Measurements from ENCODE around the gene SEC22C. TPM values are rescaled to one million over a fixed set of nuclear protein-coding genes. Genes with fewer than 3 reads are reported as not detected.
A peak's percentile ranks its signal among the peaks of the same experiment; 100 is the strongest.

SEC22C gene, protein sequence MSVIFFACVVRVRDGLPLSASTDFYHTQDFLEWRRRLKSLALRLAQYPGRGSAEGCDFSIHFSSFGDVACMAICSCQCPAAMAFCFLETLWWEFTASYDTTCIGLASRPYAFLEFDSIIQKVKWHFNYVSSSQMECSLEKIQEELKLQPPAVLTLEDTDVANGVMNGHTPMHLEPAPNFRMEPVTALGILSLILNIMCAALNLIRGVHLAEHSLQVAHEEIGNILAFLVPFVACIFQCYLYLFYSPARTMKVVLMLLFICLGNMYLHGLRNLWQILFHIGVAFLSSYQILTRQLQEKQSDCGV
- 49.2 TPM for polyA plus RNA-seq
- long read RNA-seq, donor 1, partial matches to known transcripts = 0 of 2 reads
- long read RNA-seq, donor 1, other reads (novel, unspliced or antisense) = 0 of 2 reads
- long read RNA-seq, donor 2, transcript SEC22C-202 (7 exons, 1,608 nt) = major isoform, 6 of 93 reads
- long read RNA-seq, donor 2, partial matches to known transcripts = 79 of 93 reads
- long read RNA-seq, donor 2, other reads (novel, unspliced or antisense) = 5 of 93 reads
- long read RNA-seq, donor 3 = 0 reads
- long read RNA-seq, donor 4, partial matches to known transcripts = 9 of 19 reads
- long read RNA-seq, donor 4, other reads (novel, unspliced or antisense) = 9 of 19 reads
- long read RNA-seq, donor 5, partial matches to known transcripts = 0 of 5 reads
- long read RNA-seq, donor 5, other reads (novel, unspliced or antisense) = 0 of 5 reads
- long read RNA-seq, donor 6, partial matches to known transcripts = 17 of 31 reads
- long read RNA-seq, donor 6, other reads (novel, unspliced or antisense) = 12 of 31 reads
- long read RNA-seq, donor 7, partial matches to known transcripts = 32 of 50 reads
- long read RNA-seq, donor 7, other reads (novel, unspliced or antisense) = 17 of 50 reads
- long read RNA-seq, donor 8, full-length matches to known transcripts = 11 of 11 reads
- long read RNA-seq, donor 8, partial matches to known transcripts = 0 of 11 reads
- long read RNA-seq, donor 8, other reads (novel, unspliced or antisense) = 0 of 11 reads
- long read RNA-seq, donor 9, transcript SEC22C-202 (7 exons, 1,608 nt) = major isoform, 5 of 6 reads
- long read RNA-seq, donor 9, partial matches to known transcripts = 0 of 6 reads
- long read RNA-seq, donor 9, other reads (novel, unspliced or antisense) = 0 of 6 reads
- long read RNA-seq, donor 10, full-length matches to known transcripts = 4 of 9 reads
- long read RNA-seq, donor 10, partial matches to known transcripts = 0 of 9 reads
- long read RNA-seq, donor 10, other reads (novel, unspliced or antisense) = 5 of 9 reads
- long read RNA-seq, donor 11, partial matches to known transcripts = 94 of 97 reads
- long read RNA-seq, donor 11, other reads (novel, unspliced or antisense) = 0 of 97 reads

DNA sequence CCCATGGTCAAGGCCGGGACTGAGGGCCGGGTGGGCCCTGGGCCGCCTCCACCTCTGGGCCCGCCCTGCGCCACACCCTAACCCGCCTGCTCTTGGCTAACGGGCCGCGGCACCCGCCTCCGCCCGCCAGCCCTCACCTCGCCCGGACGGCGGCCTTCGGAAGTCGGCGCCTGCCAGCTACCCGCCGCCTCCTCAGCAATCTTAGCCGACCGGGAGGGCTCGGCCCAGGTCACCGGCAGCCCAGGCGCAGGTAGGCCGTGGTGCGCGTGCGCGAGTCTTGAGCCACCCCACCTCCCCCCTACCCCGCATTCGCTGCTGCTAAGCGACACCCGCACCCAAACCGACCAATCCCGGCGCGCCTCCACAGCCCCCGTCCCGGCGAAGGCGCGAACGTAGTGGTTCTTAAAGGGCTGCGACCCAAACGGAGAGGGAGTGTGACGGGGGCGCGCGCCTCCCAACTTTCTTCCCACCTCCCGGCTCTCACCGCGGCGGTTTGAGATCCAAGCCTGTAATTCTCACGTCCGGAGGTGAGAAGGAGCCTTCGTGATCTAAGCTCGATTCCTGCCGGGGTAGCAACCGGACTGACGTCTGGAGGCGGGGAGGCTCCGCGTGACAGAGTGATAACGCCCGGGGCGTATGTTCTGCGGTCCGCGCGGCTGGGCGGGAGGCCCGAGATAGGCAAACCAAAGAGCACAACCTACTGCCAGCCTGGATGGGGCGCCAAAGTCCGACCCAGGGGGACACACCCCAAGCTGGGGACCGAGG is at the start of gene SEC22C:
Gene SEC22C (minus strand): TSS at position 259 of the 765 bp plus-strand sequence. CDS start 12,921 bp downstream, outside the sequence.
- Histone ChIP-seq H3K4me3 (ENCODE audit: low read length) (peak within 1 kb of the TSS; percentile 71), H3K4me1 (ENCODE audit: control insufficient read depth, insufficient read depth, low read length) (peaks cover 6% of the 10 kb centered on the region), H3K27me3 (ENCODE audit: control insufficient read depth, insufficient read depth, low read length) (no peaks in the 10 kb centered on the region), H3K27ac (ENCODE audit: low read length) (peak within 1 kb of the TSS; percentile 97), H3K9me3 (ENCODE audit: control insufficient read depth, low read depth, low read length) (no peaks in the 10 kb centered on the region), H3K36me3 (ENCODE audit: control insufficient read depth, insufficient read depth, low read length) (no peaks in the 10 kb centered on the region)
- peak; percentile 95 to 99 for DNase-seq
- no CpG with 5 or more reads among the region's 77 CpGs for WGBS (ENCODE audit: insufficient coverage, low lambda C conversion rate)

GRCh38 chr3:42613462-42613861 is 31.7 kb upstream of the SEC22C start:
- no CpG with 5 or more reads among the region's 2 CpGs for WGBS (ENCODE audit: insufficient coverage, low lambda C conversion rate)
- no peaks in the 10 kb centered on the region for H3K9me3 ChIP-seq (ENCODE audit: control insufficient read depth, low read depth, low read length)
- H3K36me3 ChIP-seq (ENCODE audit: control insufficient read depth, insufficient read depth, low read length) = peaks cover 12% of the 10 kb centered on the region
- H3K4me1 ChIP-seq (ENCODE audit: control insufficient read depth, insufficient read depth, low read length) = no peaks in the 10 kb centered on the region
- no peaks in the 10 kb centered on the region for H3K27me3 ChIP-seq (ENCODE audit: control insufficient read depth, insufficient read depth, low read length)
- DNase-seq = no peak
- no peak overlapping the region for H3K4me3 ChIP-seq (ENCODE audit: low read length)
- no peak overlapping the region for H3K27ac ChIP-seq (ENCODE audit: low read length)

DNA sequence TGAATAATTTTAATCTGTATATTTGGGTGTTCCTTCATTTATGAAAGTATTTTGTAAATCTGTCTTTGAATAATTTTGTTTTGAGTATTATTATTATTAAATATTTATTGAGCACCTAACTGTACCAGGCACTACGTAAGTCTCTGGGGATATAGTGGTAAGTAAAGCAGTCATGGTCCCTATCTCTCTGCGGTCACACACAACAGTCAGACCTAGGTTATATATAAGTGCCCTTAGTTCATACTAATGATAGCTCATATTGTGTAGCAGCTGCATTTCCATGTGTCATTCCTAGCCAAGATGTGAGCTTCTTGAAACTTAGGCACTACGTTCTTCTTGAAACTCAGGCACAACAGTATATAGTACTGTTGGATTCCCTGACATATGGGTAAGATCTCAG is 31.2 kb upstream of the SEC22C start:
- no peak overlapping the region for H3K4me3 ChIP-seq (ENCODE audit: low read length)
- no peaks in the 10 kb centered on the region for H3K27me3 ChIP-seq (ENCODE audit: control insufficient read depth, insufficient read depth, low read length)
- H3K9me3 ChIP-seq (ENCODE audit: control insufficient read depth, low read depth, low read length) = no peaks in the 10 kb centered on the region
- no peak overlapping the region for H3K27ac ChIP-seq (ENCODE audit: low read length)
- no peaks in the 10 kb centered on the region for H3K4me1 ChIP-seq (ENCODE audit: control insufficient read depth, insufficient read depth, low read length)
- no peak for DNase-seq
- peaks cover 15% of the 10 kb centered on the region for H3K36me3 ChIP-seq (ENCODE audit: control insufficient read depth, insufficient read depth, low read length)
- no CpG with 5 or more reads among the region's 3 CpGs for WGBS (ENCODE audit: insufficient coverage, low lambda C conversion rate)

- H3K27ac ChIP-seq (ENCODE audit: low read length) = no peak overlapping the region
- peaks cover 15% of the 10 kb centered on the region for H3K36me3 ChIP-seq (ENCODE audit: control insufficient read depth, insufficient read depth, low read length)
- no peak overlapping the region for H3K4me3 ChIP-seq (ENCODE audit: low read length)
- no peaks in the 10 kb centered on the region for H3K27me3 ChIP-seq (ENCODE audit: control insufficient read depth, insufficient read depth, low read length)
- WGBS (ENCODE audit: insufficient coverage, low lambda C conversion rate) = 60% methylated on average over 1 of the region's 1 CpG
- no peaks in the 10 kb centered on the region for H3K4me1 ChIP-seq (ENCODE audit: control insufficient read depth, insufficient read depth, low read length)
- DNase-seq = no peak
- no peaks in the 10 kb centered on the region for H3K9me3 ChIP-seq (ENCODE audit: control insufficient read depth, low read depth, low read length)
These were observed 30.4 kb upstream of the SEC22C start for GRCh38 chr3:42612217-42612616.

- H3K9me3 ChIP-seq (ENCODE audit: control insufficient read depth, low read depth, low read length) = no peaks in the 10 kb centered on the region
- H3K36me3 ChIP-seq (ENCODE audit: control insufficient read depth, insufficient read depth, low read length) = peaks cover 17% of the 10 kb centered on the region
- whole genome bisulfite sequencing (ENCODE audit: insufficient coverage, low lambda C conversion rate) = no CpG with 5 or more reads among the region's 1 CpG
- no peak overlapping the region for H3K4me3 ChIP-seq (ENCODE audit: low read length)
- H3K4me1 ChIP-seq (ENCODE audit: control insufficient read depth, insufficient read depth, low read length) = no peaks in the 10 kb centered on the region
- no peaks in the 10 kb centered on the region for H3K27me3 ChIP-seq (ENCODE audit: control insufficient read depth, insufficient read depth, low read length)
- DNase-seq = no peak
- no peak overlapping the region for H3K27ac ChIP-seq (ENCODE audit: low read length)
These were observed 29.2 kb upstream of the SEC22C start for GRCh38 chr3:42610976-42611375.

DNA sequence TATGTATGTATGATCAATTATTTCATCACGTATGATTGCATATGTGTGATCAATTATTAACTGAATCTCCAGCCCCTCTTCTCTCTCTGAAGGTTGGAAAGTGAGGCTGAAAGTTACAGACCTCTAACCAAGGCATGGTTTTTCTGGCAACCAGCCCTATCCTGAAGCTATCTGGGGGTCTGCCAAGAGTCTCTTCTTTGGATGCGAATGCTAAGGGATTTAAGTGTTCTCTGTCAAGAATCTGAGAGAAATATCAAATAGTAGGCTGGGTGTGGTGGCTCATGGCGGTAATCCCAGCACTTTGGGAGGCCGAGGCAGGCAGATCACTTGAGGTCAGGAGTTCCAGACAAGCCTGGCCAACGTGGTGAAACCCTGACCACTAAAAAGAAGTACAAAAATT is 26.8 kb upstream of the SEC22C start:
- no peak overlapping the region for H3K27ac ChIP-seq (ENCODE audit: low read length)

GRCh38 chr3:42605546-42606173 is 23.9 kb upstream of the SEC22C start:
- DNase-seq = no peak
- Histone ChIP-seq H3K4me3 (ENCODE audit: low read length) (no peak overlapping the region), H3K36me3 (ENCODE audit: control insufficient read depth, insufficient read depth, low read length) (peaks cover 17% of the 10 kb centered on the region), H3K9me3 (ENCODE audit: control insufficient read depth, low read depth, low read length) (no peaks in the 10 kb centered on the region), H3K4me1 (ENCODE audit: control insufficient read depth, insufficient read depth, low read length) (peaks cover 7% of the 10 kb centered on the region), H3K27me3 (ENCODE audit: control insufficient read depth, insufficient read depth, low read length) (no peaks in the 10 kb centered on the region), H3K27ac (ENCODE audit: low read length) (no peak overlapping the region)
- WGBS (ENCODE audit: insufficient coverage, low lambda C conversion rate) = 80% methylated on average over 1 of the region's 5 CpGs

More for the DNA sequence above, 26.8 kb upstream of the SEC22C start:
- H3K27me3 ChIP-seq (ENCODE audit: control insufficient read depth, insufficient read depth, low read length) = no peaks in the 10 kb centered on the region
- no peaks in the 10 kb centered on the region for H3K4me1 ChIP-seq (ENCODE audit: control insufficient read depth, insufficient read depth, low read length)
- DNase-seq = no peak
- no peaks in the 10 kb centered on the region for H3K9me3 ChIP-seq (ENCODE audit: control insufficient read depth, low read depth, low read length)
- WGBS (ENCODE audit: insufficient coverage, low lambda C conversion rate) = no CpG with 5 or more reads among the region's 5 CpGs
- H3K4me3 ChIP-seq (ENCODE audit: low read length) = no peak overlapping the region
- peaks cover 17% of the 10 kb centered on the region for H3K36me3 ChIP-seq (ENCODE audit: control insufficient read depth, insufficient read depth, low read length)

DNA sequence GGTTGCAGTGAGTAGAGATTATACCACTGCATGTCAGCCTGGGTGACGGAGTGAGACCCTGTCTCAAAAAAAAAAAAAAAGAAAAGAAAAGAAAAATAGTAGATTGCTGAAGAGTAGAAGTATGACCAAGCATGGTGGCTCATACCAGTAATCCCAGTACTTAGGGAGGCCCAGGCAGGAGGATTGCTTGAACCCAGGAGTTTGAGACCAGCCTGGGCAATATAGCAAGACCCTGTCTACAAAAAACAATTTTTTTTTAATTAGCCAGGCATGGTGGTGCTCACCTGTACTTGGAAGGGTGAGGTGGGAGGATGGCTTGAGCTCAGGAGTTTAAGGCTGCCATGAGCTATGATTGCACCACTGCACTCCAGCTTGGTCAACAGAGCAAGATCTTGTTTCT is 21.2 kb upstream of the SEC22C start:
- Histone ChIP-seq H3K4me1 (ENCODE audit: control insufficient read depth, insufficient read depth, low read length) (peaks cover 7% of the 10 kb centered on the region), H3K36me3 (ENCODE audit: control insufficient read depth, insufficient read depth, low read length) (peaks cover 6% of the 10 kb centered on the region), H3K27me3 (ENCODE audit: control insufficient read depth, insufficient read depth, low read length) (no peaks in the 10 kb centered on the region), H3K9me3 (ENCODE audit: control insufficient read depth, low read depth, low read length) (no peaks in the 10 kb centered on the region), H3K4me3 (ENCODE audit: low read length) (no peak overlapping the region), H3K27ac (ENCODE audit: low read length) (no peak overlapping the region)
- DNase-seq = no peak
- 100% methylated on average over 1 of the region's 1 CpG for WGBS (ENCODE audit: insufficient coverage, low lambda C conversion rate)

- Histone ChIP-seq H3K27ac (ENCODE audit: low read length) (no peak overlapping the region), H3K27me3 (ENCODE audit: control insufficient read depth, insufficient read depth, low read length) (no peaks in the 10 kb centered on the region), H3K9me3 (ENCODE audit: control insufficient read depth, low read depth, low read length) (no peaks in the 10 kb centered on the region), H3K4me3 (ENCODE audit: low read length) (peak overlapping the region; percentile 97), H3K4me1 (ENCODE audit: control insufficient read depth, insufficient read depth, low read length) (peaks cover 7% of the 10 kb centered on the region), H3K36me3 (ENCODE audit: control insufficient read depth, insufficient read depth, low read length) (peaks cover 4% of the 10 kb centered on the region)
- 100% methylated on average over 1 of the region's 9 CpGs for WGBS (ENCODE audit: insufficient coverage, low lambda C conversion rate)
- peak in 1 of 2 donors; percentile 37 for DNase-seq
These were observed 20.3 kb upstream of the SEC22C start for GRCh38 chr3:42601896-42602581.

Measured in large intestine (tissue), 12 donors.